Stimulated activated memory B cell treated with anti-CD40 and anti-IgM and Interleukin-4, amounts not matched to agents 10 μg/mL and 1 μg/mL and 100 μg/mL, for 72 hours (primary cell): ENCODE measurements around the gene MTA1.

Source experiments
- ATAC-seq: fragments of 150-1000 bp; cut with Tn5 transposase; 2 replicates; pipeline ENCODE4 v1.10.0; 2021
- H3K27ac Mint-ChIP-seq: one replicate; pipeline ENCODE4 v1.8.0; 2022; ENCODE audit warnings: mild to moderate bottlenecking, mixed read lengths
- H3K27me3 Mint-ChIP-seq: one replicate; pipeline ENCODE4 v1.8.0; 2022; ENCODE audit warnings: mixed read lengths
- H3K36me3 Mint-ChIP-seq: one replicate; pipeline ENCODE4 v1.8.0; 2022; ENCODE audit warnings: mixed read lengths
- H3K4me1 Mint-ChIP-seq: one replicate; pipeline ENCODE4 v1.8.0; 2022; ENCODE audit warnings: mixed read lengths
- H3K4me3 Mint-ChIP-seq: one replicate; pipeline ENCODE4 v1.8.0; 2022; ENCODE audit warnings: mild to moderate bottlenecking, moderate library complexity, mixed read lengths
- H3K9me3 Mint-ChIP-seq: one replicate; pipeline ENCODE4 v1.8.0; 2022; ENCODE audit warnings: mixed read lengths

Gene MTA1

DNA sequence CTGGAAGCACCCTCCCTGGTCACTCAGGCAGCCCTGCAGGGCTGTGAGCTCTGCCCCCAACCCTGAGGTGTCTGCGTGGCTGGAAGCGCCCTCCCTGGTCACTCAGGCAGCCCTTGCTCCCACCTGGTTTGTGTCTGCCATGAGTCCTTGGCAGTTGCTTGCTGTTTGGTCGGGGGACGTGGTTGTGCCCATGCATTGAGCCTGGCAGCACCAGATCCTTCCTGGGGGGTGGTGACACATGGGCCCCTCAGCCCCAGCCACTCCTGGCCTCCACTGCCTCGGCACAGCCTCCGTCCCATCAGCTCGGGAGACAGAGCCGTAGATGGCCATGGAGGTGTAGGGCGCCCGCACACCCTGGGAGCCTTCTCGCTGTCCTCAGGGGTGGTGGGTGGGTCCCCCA, 19.6 kb downstream of the MTA1 start:
- ATAC-seq, result no peak
- H3K27ac Mint-ChIP-seq, result no peak overlapping the region
- peaks cover 30% of the 10 kb centered on the region for H3K36me3 Mint-ChIP-seq
- H3K4me3 Mint-ChIP-seq, result no peak overlapping the region
- no peaks in the 10 kb centered on the region for H3K9me3 Mint-ChIP-seq
- H3K27me3 Mint-ChIP-seq, result no peaks in the 10 kb centered on the region
- peaks cover 19% of the 10 kb centered on the region for H3K4me1 Mint-ChIP-seq

DNA sequence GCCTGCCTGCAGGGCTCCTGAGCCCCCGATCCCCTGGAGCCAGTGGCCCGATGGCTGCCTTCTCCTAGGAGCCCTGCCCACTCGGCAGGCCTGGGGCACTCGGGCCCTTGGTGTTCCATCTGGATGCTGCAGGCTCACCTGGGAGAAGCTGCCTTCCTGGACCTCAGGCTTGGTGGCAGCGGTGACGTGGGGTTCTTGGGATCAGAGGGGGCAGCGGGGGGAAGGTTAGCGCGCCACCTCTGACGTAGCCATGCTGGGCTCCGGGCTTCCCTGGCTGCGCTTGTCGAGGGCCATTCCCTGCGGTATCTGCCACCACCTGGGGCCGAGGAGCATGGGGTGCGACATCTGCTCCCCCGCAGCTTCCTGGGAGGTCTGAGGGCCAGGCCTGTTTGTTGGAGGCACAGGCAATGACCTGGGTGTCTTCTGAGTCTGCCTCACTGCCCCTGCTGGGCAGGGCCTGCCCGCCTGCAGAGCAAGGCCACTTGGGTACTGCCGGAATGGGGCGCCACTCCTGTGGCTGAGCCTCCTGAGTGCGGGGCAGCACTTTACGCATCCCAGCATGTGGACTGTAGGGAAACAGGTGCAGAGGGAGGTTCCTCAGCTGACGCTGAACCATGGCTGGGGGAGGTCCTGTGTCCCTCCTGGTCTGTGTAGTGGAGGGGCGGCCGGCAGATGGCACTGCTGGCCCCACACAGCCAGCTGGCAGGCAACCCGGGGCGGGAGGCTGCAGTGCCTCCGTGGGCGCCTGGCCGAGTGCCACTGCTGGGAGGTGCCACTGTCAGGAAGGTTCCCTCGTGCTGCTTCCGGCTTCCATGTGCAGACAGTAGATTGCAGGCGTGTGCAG, 20.3 kb downstream of the MTA1 start:
- Mint-ChIP-seq H3K27me3 (no peaks in the 10 kb centered on the region), H3K9me3 (no peaks in the 10 kb centered on the region), H3K27ac (no peak overlapping the region), H3K4me3 (no peak overlapping the region), H3K36me3 (peaks cover 30% of the 10 kb centered on the region), H3K4me1 (peaks cover 16% of the 10 kb centered on the region)
- ATAC-seq, result no peak

DNA sequence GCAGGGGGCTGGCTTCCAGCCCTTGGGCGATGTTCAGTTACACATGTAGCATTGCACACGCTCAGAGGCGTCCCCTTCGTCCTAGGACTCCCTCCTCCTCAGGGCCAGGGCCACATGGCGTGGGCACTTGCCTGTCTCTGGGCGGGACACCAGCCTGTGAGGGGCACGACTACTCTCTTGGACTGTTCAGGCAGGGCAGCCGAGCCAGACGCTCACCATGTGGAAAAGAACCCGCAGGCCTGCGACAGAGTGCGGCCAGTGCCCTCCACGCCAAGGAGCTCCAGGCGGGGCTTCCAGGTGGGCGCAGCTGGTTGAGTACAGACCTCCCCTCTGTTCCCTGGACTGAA, 20.9 kb downstream of the MTA1 start:
- Mint-ChIP-seq H3K36me3 (peaks cover 30% of the 10 kb centered on the region), H3K4me3 (no peak overlapping the region), H3K27me3 (no peaks in the 10 kb centered on the region), H3K4me1 (peaks cover 10% of the 10 kb centered on the region), H3K27ac (no peak overlapping the region), H3K9me3 (no peaks in the 10 kb centered on the region)
- no peak for ATAC-seq

DNA sequence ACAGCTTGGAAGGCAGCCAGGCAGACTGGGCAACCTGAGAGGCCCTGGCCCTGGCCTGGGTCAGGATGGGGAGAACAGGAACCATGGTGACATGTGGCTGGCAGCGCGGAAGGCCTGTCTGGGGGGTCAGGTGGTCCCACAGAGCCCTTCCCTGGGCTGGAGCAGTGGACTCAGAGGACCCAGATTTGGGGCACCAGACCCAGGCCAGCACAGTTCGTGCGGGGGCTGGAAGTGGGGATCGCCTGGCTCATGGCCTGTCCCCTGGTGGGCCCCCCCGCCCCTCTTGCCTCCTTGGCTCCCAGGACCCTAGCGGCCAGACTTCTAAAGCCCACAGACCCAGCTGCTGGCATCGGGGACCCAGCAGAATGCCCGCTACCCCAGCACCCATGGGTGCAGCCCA, 21.4 kb downstream of the MTA1 start:
- H3K4me3 Mint-ChIP-seq, result no peak overlapping the region
- H3K27me3 Mint-ChIP-seq, result no peaks in the 10 kb centered on the region

DNA sequence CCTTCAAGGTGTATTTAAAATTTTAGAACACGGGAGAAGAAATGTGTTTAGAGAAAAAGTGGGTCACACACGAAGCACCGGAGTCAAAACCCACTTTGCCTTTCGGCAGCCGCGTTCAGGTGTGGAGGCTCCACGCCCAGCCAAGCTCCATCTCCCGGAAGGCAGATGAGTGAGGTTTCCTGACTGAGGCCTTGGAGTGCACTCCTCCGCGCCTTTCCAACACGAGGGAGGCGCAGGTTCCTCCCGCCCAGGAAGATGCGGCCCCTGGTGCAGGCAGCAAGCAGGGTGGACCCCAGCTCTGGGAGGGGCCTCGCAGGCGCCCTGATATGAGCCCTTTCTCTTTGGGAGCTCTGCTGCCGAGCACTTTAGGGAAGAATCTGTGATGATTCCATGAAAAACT, 22.5 kb downstream of the MTA1 start:
- H3K9me3 Mint-ChIP-seq, result no peaks in the 10 kb centered on the region
- H3K27me3 Mint-ChIP-seq, result no peaks in the 10 kb centered on the region
- no peak overlapping the region for H3K4me3 Mint-ChIP-seq
- H3K27ac Mint-ChIP-seq, result no peak overlapping the region
- H3K4me1 Mint-ChIP-seq, result no peaks in the 10 kb centered on the region
- no peak for ATAC-seq
- H3K36me3 Mint-ChIP-seq, result peaks cover 21% of the 10 kb centered on the region

More for the DNA sequence above, 21.4 kb downstream of the MTA1 start:
- Mint-ChIP-seq H3K4me1 (peaks cover 5% of the 10 kb centered on the region), H3K36me3 (peaks cover 30% of the 10 kb centered on the region), H3K27ac (no peak overlapping the region), H3K9me3 (no peaks in the 10 kb centered on the region)
- ATAC-seq, result no peak

DNA sequence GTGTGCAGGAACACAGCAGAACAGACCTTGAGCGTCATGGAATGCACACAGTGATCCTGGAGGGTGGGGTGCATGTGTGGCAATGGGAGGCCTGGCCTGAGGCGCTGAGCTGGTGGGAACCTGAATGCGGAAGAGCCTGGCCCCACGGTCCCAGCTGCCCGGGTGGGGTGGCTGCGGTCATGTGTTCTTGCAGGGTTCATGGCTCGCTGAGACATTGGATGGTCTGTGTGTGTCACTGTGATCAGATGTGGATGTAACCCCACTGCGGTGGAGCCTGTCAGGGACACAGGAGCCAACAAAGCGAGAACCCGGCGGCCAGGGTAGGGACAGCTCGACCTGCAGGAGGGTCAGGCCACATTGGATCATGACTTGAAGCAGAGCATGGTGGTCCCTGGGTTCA, 23.2 kb downstream of the MTA1 start:
- H3K27ac Mint-ChIP-seq, result no peak overlapping the region
- H3K27me3 Mint-ChIP-seq, result no peaks in the 10 kb centered on the region
- H3K36me3 Mint-ChIP-seq, result peaks cover 21% of the 10 kb centered on the region
- no peak overlapping the region for H3K4me3 Mint-ChIP-seq
- H3K4me1 Mint-ChIP-seq, result peaks cover 2% of the 10 kb centered on the region
- no peaks in the 10 kb centered on the region for H3K9me3 Mint-ChIP-seq
- ATAC-seq, result no peak

DNA sequence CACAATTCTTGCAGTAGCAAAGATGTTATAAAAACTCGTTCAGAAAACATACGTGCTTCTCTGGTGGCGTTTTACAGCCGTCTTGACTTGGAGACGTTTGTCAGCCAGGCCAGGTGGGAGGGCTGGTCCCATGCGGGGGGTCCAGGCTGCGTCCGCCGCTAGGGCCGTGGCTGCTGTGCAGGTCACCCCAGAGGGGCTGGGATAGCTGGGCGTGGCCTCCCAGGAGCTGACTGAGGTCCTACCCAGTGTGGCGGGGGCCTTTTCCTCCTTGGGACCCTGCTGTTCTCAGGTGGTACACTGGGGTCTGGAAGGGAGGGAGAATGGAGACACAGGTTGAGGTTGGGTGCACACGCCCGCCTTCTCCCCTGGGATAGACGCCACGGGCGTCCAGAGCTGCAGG, 25.2 kb downstream of the MTA1 start:
- Mint-ChIP-seq H3K4me3 (no peak overlapping the region), H3K27ac (no peak overlapping the region), H3K36me3 (peaks cover 21% of the 10 kb centered on the region), H3K9me3 (no peaks in the 10 kb centered on the region), H3K4me1 (peaks cover 10% of the 10 kb centered on the region), H3K27me3 (no peaks in the 10 kb centered on the region)
- ATAC-seq, result no peak

DNA sequence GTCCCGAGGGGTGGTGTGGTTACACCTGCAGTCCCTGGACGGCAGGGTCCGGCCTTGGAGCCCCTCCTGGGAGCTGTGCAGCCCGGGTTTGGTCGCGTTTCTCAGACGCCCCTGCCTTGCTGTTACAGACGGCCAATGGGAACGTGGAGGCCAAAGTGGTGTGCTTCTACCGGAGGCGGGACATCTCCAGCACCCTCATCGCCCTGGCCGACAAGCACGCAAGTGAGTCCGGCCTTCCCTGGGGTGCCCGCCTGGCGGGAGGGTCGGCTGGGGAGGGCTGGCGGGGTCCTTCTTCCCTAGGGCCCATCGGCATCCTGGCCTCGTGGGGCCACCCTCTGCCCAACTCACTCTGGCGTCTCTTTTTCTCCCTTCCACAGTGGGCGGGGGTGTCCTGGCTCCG, 25.7 kb downstream of the MTA1 start:
- Mint-ChIP-seq H3K36me3 (peaks cover 24% of the 10 kb centered on the region), H3K27ac (no peak overlapping the region), H3K9me3 (no peaks in the 10 kb centered on the region), H3K4me3 (no peak overlapping the region), H3K27me3 (no peaks in the 10 kb centered on the region), H3K4me1 (peaks cover 10% of the 10 kb centered on the region)
- no peak for ATAC-seq

DNA sequence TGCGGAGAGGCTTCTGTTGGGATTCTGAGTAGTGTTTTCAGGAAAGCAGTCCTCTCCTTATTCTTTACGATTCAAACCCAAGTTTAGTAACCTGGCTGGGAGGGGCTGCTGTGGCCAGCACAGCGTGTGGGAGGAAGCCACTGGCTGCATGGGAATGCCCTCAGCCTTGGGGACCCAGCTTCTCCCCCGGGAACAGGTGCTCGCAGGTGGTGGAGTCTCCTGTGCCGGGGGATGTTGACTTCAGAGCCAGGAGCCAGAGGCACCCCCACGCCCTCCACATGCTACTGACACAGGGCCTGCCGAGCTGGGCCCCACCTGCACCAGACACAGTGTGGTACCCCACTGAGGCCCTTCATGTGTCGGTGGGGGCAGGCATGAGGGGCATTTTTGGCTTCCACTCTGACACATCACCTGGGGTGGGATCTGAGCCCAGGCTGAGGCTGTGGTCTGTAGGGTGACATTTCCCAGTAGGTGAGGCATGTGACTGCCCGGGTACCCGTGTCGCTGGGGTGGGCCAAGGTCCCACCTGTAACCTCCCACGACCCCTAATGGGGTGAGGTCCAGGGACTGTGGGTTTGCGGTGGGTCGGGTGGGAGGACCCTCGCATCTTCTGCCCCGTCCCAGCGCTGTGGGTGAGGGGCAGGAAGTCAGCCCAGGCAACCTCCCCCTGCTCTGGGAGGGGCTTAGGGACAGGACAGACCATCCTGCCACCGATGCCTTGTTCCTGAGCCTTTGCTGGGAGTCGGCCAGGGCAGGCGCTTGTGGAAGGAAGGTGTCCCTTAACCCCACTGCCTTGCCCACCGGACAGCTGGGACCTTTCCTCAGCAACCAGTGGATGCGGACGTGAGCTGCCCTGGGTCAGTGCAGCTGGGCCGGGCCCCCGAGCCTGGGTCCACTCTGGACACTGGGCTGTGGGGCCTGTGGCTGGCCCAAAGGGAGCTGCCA, 26.5 kb downstream of the MTA1 start:
- H3K27ac Mint-ChIP-seq, result no peak overlapping the region

DNA sequence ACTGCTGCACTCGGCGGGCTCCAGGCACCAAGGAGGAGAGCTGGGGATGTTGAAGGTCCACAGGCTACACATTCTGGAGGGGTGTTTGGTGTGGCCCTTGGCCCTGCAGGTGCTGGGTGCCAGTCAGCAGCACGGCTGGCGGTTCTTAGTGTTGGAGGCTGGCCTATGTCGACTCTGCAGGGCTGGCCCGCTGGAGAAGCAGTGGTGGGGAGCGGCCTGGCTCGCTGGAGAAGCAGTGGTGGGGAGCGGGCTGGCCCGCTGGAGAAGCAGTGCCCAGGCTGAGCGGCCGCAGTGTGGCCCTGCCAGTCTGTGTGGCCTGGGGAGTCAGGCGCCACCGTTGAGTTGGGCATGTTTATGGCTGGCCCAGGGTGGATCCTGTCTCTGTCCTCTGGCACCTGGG, 27.3 kb downstream of the MTA1 start:
- Mint-ChIP-seq H3K27me3 (no peaks in the 10 kb centered on the region), H3K36me3 (peaks cover 23% of the 10 kb centered on the region), H3K4me1 (peaks cover 10% of the 10 kb centered on the region), H3K27ac (no peak overlapping the region), H3K4me3 (no peak overlapping the region), H3K9me3 (no peaks in the 10 kb centered on the region)
- no peak for ATAC-seq

More for the DNA sequence above, 26.5 kb downstream of the MTA1 start:
- Mint-ChIP-seq H3K4me1 (peaks cover 10% of the 10 kb centered on the region), H3K9me3 (no peaks in the 10 kb centered on the region), H3K36me3 (peaks cover 27% of the 10 kb centered on the region), H3K27me3 (no peaks in the 10 kb centered on the region), H3K4me3 (no peak overlapping the region)
- no peak for ATAC-seq

DNA sequence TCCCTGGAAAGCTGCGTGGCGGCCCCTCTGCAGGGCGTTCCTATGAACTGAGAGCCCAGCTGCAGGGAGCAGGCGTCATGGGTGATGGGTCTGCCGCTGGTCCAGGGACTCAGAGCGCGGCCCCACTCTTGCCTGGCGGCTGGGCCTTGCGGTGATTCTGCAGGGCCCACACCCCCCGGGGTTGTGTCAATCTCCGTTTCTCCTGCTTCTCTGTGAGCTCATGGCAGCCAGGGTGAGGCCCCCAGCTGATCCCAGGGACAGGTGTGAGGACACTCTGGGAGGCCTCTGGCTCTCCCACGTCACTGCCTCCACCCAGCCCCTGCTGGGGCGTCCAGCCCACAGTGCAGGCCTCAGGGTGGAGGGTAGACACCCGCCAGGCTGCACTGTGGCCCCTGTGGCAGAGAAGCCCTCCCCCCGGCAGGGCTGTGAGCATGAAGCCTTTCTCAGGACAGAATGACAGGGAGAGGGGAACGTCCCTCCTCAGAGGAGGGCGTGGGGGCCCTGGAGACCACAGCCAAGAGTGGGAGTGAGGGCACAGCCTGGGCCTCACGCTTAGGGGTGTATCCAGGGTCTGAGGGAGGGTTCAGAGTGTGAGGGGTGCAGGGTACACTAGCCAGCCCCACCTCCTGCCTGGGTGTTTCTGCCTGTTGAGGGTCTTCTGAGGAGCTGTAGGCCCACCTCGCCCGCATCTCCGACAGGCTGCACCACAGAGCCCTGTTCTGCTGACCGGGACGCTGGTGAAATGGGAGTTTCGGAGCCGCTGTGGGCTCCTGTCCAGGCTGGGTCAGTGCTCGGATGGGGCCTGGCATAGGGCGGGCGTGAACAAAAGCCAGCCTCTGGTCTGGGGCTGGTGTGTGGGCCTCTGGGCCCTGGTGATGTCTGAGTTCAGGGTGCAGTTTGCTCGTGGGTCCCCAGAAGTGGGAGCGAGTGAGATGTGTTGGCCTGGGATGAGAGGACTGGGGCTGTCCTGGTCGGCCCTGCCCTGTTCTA, 28.3 kb downstream of the MTA1 start:
- ATAC-seq, result no peak
- no peak overlapping the region for H3K27ac Mint-ChIP-seq
- H3K27me3 Mint-ChIP-seq, result no peaks in the 10 kb centered on the region
- no peaks in the 10 kb centered on the region for H3K9me3 Mint-ChIP-seq
- no peak overlapping the region for H3K4me3 Mint-ChIP-seq
- peaks cover 23% of the 10 kb centered on the region for H3K36me3 Mint-ChIP-seq
- peaks cover 10% of the 10 kb centered on the region for H3K4me1 Mint-ChIP-seq

DNA sequence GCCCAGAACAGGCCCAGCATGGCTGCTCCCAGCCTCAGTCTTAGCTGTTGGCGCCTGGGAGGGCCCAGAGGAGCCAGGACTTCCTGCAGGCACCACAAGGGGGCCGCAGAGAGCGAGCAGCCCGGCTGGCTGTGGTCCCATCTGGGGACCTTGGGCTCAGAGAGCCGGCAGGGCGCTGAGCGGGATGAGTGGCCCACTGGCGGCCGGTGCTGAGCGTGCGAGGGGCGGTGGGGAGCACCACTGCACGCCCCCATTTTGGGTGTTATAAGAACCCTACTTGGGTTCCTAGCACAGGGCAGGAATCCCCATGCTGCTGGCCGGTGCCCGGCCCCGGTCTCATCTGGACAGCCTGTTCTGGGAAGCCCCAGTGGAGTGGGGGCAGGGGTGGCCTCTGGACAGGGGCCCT, 29.1 kb downstream of the MTA1 start:
- Mint-ChIP-seq H3K4me3 (no peak overlapping the region), H3K4me1 (peaks cover 10% of the 10 kb centered on the region), H3K36me3 (peaks cover 24% of the 10 kb centered on the region), H3K27me3 (no peaks in the 10 kb centered on the region), H3K9me3 (no peaks in the 10 kb centered on the region), H3K27ac (no peak overlapping the region)
- ATAC-seq, result peak; percentile 87

DNA sequence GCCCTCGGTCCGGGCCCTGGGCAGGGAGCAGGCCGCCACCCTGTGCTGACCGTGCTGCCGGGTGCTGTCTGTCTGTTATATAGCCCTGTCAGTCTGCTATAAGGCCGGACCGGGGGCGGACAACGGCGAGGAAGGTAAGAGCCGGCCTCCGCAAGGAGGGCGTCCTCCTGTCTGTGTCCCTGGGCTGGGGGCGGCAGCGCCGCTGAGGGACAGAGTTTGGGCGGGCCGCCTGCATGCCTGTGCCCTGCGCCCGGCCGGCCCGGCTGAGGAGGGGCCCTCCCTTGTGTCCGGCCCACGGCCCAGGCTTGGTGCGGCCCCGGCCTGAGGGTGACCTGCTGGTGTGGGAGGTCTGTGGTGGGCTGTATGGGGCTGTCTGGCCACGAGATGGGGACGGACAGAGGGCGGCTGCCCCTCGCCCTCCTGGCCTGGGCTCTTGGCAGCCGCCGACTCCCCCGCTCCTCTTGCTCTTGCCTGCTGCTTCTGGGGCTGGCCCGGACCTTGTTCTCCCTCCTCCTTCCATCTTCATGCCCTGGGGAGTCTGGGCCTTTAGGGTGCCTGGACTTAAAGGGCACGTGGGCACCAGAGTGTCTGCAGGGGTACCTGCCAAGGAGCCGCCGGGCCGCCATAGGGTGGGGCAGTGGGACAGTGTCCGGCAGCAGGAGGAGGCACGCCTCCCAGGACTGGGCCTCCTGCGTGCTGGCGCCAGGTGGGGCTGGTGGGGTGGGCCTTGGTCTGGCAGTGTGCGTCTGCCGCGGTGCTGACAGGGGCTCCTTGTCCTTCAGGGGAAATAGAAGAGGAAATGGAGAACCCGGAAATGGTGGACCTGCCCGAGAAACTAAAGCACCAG, 29.9 kb downstream of the MTA1 start:
- Mint-ChIP-seq H3K27ac (no peak overlapping the region), H3K4me1 (peaks cover 16% of the 10 kb centered on the region), H3K36me3 (peaks cover 29% of the 10 kb centered on the region), H3K4me3 (no peak overlapping the region), H3K9me3 (no peaks in the 10 kb centered on the region), H3K27me3 (no peaks in the 10 kb centered on the region)
- ATAC-seq, result peak; percentile 5

DNA sequence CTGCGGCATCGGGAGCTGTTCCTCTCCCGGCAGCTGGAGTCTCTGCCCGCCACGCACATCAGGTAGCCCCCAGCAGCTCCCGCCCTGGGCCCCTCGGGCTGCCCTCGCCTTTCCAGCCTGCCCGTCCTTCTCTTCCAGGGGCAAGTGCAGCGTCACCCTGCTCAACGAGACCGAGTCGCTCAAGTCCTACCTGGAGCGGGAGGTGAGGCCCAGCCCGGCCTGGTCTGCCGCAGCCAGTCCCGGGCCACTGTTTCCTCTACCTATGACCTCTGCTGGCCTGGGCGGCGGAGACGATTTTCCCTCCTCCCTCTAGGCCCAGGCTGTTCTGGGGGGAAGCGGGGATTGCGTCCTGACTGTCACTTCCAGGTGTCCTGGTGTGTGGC, 30.5 kb downstream of the MTA1 start:
- Mint-ChIP-seq H3K36me3 (peaks cover 33% of the 10 kb centered on the region), H3K4me1 (peaks cover 17% of the 10 kb centered on the region), H3K27ac (no peak overlapping the region), H3K4me3 (no peak overlapping the region), H3K9me3 (no peaks in the 10 kb centered on the region), H3K27me3 (no peaks in the 10 kb centered on the region)
- no peak for ATAC-seq
